ENCODE data around the gene HYAL2. TPM values are rescaled to one million over a fixed set of nuclear protein-coding genes. Genes with fewer than 3 reads are reported as not detected.

HYAL2 gene
- total and polyA plus RNA-seq, 7 donors = 20.6 to 61.7 (median 27.2) TPM

- ATAC-seq = no peak
- H3K36me3 ChIP-seq (ENCODE audit: insufficient read depth in 1 of 2, low read depth in 1 of 2) = no peaks in the 10 kb centered on the region
- H3K4me3 ChIP-seq = no peak overlapping the region
- DNase-seq = no peak
- 88 to 93% (median 90%) methylated on average over 13 of the region's 13 CpGs for WGBS, 3 donors
- no peaks in the 10 kb centered on the region for H3K9me3 ChIP-seq
- intact Hi-C loops (cut with DNase I) = no loop called here
- no peak for TF ChIP-seq CTCF (IDR thresholded peaks at IDR 0.05)
- H3K27me3 ChIP-seq (ENCODE audit: insufficient read depth in 3 of 3, low read length in 2 of 3) = no peaks in the 10 kb centered on the region
- peaks cover 26% of the 10 kb centered on the region for H3K4me1 ChIP-seq
- no peak overlapping the region for H3K27ac ChIP-seq
Measured at GRCh38 chr3:50341996-50342650, 19.6 kb upstream of the HYAL2 start.

- Histone ChIP-seq H3K27me3 (ENCODE audit: insufficient read depth in 3 of 3, low read length in 2 of 3) (no peaks in the 10 kb centered on the region), H3K9me3 (no peaks in the 10 kb centered on the region), H3K36me3 (ENCODE audit: insufficient read depth in 1 of 2, low read depth in 1 of 2) (no peaks in the 10 kb centered on the region), H3K27ac (no peak overlapping the region), H3K4me3 (peak overlapping the region; percentile 93), H3K4me1 (peaks cover 26% of the 10 kb centered on the region)
- intact Hi-C loops (cut with DNase I) = no loop called here
- ATAC-seq (no peak), DNase-seq (no peak)
- no peak for TF ChIP-seq CTCF (IDR thresholded peaks at IDR 0.05)
- 87 to 94% (median 93%) methylated on average over 8 to 9 of the region's 9 CpGs for WGBS, 3 donors
Measured at GRCh38 chr3:50341537-50341936, 19.0 kb upstream of the HYAL2 start.

- peak in 2 of 4 donors; percentile 3 for ATAC-seq
- peaks cover 29% of the 10 kb centered on the region for H3K4me1 ChIP-seq
- peak within 1 kb of the TSS; percentile 93 for H3K4me3 ChIP-seq
- no peaks in the 10 kb centered on the region for H3K36me3 ChIP-seq (ENCODE audit: insufficient read depth in 1 of 2, low read depth in 1 of 2)
- intact Hi-C loops (cut with DNase I) = no loop called here
- H3K27ac ChIP-seq = peak within 1 kb of the TSS; percentile 95
- WGBS, 3 donors = 11 to 18% (median 12%) methylated on average over 68 to 85 of the region's 85 CpGs
- no peaks in the 10 kb centered on the region for H3K9me3 ChIP-seq
- no peaks in the 10 kb centered on the region for H3K27me3 ChIP-seq (ENCODE audit: insufficient read depth in 3 of 3, low read length in 2 of 3)
- TF ChIP-seq CTCF (IDR thresholded peaks at IDR 0.05) = no peak
- DNase-seq = peak; percentile 78 to 86
Measured at GRCh38 chr3:50340448-50341329, 18.1 kb upstream of the HYAL2 start, which contains the start of gene RASSF1. Gene RASSF1 (minus strand): TSS chr3:50340836. CDS start chr3:50340805, 31 bp downstream.

- WGBS, 3 donors = 42 to 66% (median 59%) methylated on average over 8 to 9 of the region's 9 CpGs
- Histone ChIP-seq H3K9me3 (no peaks in the 10 kb centered on the region), H3K27me3 (ENCODE audit: insufficient read depth in 3 of 3, low read length in 2 of 3) (no peaks in the 10 kb centered on the region), H3K4me3 (peak overlapping the region; percentile 93), H3K36me3 (ENCODE audit: insufficient read depth in 1 of 2, low read depth in 1 of 2) (no peaks in the 10 kb centered on the region), H3K27ac (peak overlapping the region; percentile 95), H3K4me1 (peaks cover 33% of the 10 kb centered on the region)
- no peak for ATAC-seq
- intact Hi-C loops (cut with DNase I) = no loop called here
- no peak for TF ChIP-seq CTCF (IDR thresholded peaks at IDR 0.05)
- no peak for DNase-seq
Measured at GRCh38 chr3:50340147-50340447, 17.6 kb upstream of the HYAL2 start.

Measured in psoas muscle (tissue), 8 donors.